ENCODE measurements around the gene KDM1B.

DNA sequence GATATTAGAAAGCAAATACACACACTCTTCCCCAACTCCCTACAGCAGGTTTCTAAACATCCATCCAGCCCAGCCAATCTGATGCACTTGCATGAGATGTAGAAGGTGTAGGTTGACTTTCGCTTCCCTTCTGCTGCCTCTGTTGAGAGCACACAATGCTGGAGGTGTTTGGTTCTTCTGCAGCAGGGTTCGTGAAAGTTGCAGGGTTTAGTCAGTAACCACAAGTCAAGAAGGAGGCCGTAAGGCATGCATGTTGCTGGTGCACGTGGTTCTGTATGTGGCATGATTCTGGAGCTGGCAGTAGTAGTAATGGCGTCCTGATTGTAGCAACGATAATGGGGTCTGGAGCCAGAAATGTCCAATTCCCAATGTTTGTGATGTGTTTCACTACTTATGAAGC lies 56.1 kb downstream of the KDM1B start:
- TF ChIP-seq YY2 (tag by site-specific recombination; IDR thresholded peaks at IDR 0.05) (no peak), ZNF157 (tag by site-specific recombination; IDR thresholded peaks at IDR 0.05) (no peak), ZNF654 (tag by site-specific recombination; IDR thresholded peaks at IDR 0.05; ENCODE audit: low read depth) (no peak), ZNF274 (IDR thresholded peaks at IDR 0.05; ENCODE audit: low read length) (no peak), ZNF274 (tag by site-specific recombination; IDR thresholded peaks at IDR 0.05; ENCODE audit: borderline replicate concordance) (no peak), RBAK (tag by site-specific recombination; IDR thresholded peaks at IDR 0.05) (no peak), TCF7L2 (IDR thresholded peaks at IDR 0.05; ENCODE audit: borderline replicate concordance, low read depth, low read length) (no peak), ZNF48 (tag by site-specific recombination; IDR thresholded peaks at IDR 0.05) (no peak), ZBTB20 (tag by site-specific recombination; IDR thresholded peaks at IDR 0.05) (no peak), ZBTB17 (tag by site-specific recombination; IDR thresholded peaks at IDR 0.05) (no peak)
- TF ChIP-seq, protein P1, sequence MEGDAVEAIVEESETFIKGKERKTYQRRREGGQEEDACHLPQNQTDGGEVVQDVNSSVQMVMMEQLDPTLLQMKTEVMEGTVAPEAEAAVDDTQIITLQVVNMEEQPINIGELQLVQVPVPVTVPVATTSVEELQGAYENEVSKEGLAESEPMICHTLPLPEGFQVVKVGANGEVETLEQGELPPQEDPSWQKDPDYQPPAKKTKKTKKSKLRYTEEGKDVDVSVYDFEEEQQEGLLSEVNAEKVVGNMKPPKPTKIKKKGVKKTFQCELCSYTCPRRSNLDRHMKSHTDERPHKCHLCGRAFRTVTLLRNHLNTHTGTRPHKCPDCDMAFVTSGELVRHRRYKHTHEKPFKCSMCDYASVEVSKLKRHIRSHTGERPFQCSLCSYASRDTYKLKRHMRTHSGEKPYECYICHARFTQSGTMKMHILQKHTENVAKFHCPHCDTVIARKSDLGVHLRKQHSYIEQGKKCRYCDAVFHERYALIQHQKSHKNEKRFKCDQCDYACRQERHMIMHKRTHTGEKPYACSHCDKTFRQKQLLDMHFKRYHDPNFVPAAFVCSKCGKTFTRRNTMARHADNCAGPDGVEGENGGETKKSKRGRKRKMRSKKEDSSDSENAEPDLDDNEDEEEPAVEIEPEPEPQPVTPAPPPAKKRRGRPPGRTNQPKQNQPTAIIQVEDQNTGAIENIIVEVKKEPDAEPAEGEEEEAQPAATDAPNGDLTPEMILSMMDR (tag by site-specific recombination; IDR thresholded peaks at IDR 0.05): no peak
- TF ChIP-seq, protein P2, sequence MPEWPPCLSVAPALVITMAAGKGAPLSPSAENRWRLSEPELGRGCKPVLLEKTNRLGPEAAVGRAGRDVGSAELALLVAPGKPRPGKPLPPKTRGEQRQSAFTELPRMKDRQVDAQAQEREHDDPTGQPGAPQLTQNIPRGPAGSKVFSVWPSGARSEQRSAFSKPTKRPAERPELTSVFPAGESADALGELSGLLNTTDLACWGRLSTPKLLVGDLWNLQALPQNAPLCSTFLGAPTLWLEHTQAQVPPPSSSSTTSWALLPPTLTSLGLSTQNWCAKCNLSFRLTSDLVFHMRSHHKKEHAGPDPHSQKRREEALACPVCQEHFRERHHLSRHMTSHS (tag by site-specific recombination; IDR thresholded peaks at IDR 0.05): no peak
- TF ChIP-seq, protein P3, sequence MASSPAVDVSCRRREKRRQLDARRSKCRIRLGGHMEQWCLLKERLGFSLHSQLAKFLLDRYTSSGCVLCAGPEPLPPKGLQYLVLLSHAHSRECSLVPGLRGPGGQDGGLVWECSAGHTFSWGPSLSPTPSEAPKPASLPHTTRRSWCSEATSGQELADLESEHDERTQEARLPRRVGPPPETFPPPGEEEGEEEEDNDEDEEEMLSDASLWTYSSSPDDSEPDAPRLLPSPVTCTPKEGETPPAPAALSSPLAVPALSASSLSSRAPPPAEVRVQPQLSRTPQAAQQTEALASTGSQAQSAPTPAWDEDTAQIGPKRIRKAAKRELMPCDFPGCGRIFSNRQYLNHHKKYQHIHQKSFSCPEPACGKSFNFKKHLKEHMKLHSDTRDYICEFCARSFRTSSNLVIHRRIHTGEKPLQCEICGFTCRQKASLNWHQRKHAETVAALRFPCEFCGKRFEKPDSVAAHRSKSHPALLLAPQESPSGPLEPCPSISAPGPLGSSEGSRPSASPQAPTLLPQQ (tag by site-specific recombination; IDR thresholded peaks at IDR 0.05): no peak
- TF ChIP-seq, protein P4, sequence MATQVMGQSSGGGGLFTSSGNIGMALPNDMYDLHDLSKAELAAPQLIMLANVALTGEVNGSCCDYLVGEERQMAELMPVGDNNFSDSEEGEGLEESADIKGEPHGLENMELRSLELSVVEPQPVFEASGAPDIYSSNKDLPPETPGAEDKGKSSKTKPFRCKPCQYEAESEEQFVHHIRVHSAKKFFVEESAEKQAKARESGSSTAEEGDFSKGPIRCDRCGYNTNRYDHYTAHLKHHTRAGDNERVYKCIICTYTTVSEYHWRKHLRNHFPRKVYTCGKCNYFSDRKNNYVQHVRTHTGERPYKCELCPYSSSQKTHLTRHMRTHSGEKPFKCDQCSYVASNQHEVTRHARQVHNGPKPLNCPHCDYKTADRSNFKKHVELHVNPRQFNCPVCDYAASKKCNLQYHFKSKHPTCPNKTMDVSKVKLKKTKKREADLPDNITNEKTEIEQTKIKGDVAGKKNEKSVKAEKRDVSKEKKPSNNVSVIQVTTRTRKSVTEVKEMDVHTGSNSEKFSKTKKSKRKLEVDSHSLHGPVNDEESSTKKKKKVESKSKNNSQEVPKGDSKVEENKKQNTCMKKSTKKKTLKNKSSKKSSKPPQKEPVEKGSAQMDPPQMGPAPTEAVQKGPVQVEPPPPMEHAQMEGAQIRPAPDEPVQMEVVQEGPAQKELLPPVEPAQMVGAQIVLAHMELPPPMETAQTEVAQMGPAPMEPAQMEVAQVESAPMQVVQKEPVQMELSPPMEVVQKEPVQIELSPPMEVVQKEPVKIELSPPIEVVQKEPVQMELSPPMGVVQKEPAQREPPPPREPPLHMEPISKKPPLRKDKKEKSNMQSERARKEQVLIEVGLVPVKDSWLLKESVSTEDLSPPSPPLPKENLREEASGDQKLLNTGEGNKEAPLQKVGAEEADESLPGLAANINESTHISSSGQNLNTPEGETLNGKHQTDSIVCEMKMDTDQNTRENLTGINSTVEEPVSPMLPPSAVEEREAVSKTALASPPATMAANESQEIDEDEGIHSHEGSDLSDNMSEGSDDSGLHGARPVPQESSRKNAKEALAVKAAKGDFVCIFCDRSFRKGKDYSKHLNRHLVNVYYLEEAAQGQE (tag by site-specific recombination; IDR thresholded peaks at IDR 0.05): no peak
